ENCODE results near the gene MLKL.

MLKL gene

DNA sequence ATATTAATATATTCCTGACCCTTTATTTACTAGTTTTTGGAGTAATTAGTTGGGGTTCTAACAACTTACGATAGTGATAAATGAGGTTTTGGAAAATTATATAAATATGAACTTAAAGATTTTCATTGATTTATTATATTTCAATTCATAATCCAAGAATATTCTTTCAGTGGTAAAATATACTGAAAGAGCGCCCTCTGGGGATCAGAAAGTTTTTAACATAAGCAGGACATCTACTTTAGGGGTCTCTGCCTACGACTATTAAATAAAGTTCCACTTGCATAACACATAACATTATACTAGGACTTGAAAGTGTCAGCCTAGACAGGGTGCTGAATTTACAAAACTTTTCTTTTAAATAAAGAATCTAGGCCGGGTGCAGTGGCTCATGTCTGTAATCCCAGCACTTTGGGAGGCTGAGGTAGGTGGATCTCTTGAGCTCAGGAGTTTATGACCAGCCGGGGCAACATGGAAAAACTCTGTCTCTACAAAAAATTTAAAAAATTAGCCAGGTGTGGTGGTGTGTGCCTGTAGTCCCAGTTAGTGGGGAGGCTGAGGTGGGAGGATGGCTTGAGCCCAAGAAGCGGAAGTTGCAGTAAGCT, 49.6 kb downstream of the MLKL start:
- DNase-seq (ENCODE audit: low read depth), result no peak

DNA sequence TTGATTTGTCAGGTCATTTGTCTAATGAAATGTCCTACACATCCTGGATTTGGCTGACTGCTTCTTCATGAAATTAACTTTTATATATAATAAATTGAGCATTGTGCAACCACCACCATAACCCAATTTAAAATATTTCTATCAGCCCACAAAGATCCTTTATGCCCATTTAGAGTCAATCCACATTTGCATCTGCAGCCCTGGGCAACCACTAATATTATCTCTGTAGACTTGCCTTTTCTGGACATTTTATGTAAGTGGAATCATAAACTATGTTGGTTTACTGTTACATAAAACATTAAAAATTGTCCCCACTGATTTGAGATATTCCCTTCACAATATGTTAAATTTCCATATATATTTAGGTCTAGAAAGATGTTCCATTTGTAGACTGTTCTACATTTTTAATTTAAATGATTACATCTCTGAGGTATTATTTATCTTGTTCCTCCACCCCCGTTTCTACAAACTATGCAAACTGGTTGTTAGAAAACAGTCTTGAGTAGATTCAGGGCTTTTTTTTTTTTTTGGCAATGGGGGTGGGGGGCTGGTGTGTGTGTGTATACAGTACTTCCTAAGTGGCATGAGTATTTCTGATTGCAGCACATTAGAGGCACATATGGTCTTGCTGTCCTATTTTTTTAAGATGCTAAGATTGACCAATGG, 50.7 kb downstream of the MLKL start:
- no peak for DNase-seq (ENCODE audit: low read depth)

DNA sequence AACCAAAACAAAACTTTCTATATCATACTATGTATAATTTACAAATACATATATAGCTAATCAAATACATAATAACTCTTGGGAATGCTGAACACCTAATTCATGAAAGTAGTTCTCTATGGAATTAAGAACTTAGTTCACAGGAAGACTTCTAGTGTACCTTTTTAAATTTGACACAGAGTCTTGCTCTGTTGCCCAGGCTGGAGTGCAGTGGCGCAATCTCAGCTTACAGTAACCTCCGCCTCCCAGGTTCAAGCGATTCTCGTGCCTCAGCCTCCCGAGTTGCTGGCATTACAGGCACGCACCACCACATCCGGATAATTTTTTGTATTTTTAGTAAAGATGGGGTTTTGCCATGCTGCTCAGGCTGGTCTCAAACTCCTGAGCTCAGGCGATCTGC, 58.7 kb downstream of the MLKL start:
- no peak for DNase-seq (ENCODE audit: low read depth)

- DNase-seq (ENCODE audit: low read depth), result no peak
Observed at GRCh38 chr16:74637742-74638453, 62.8 kb downstream of the MLKL start.

GRCh38 chr16:74635303-74635702, 65.4 kb downstream of the MLKL start:
- DNase-seq (ENCODE audit: low read depth), result no peak

DNA sequence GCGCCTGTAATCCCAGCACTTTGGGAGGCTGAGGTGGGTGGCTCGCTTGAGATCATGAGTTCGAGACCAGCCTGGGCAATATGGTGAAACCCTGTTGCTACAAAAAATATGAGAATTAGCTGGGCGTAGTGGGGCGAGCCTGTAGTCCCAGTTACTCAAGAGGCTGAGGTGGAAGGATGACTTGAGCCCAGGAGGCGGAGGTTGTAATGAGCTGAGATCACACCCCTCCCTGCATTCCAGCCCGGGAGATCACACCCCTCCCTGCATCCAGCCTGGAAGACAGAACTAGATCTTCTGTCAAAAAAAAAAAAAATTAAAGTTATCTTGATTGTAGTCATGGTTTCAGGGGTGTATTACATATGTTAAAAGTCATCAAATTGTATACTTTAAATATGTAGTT, 67.0 kb downstream of the MLKL start:
- DNase-seq (ENCODE audit: low read depth), result no peak

DNA sequence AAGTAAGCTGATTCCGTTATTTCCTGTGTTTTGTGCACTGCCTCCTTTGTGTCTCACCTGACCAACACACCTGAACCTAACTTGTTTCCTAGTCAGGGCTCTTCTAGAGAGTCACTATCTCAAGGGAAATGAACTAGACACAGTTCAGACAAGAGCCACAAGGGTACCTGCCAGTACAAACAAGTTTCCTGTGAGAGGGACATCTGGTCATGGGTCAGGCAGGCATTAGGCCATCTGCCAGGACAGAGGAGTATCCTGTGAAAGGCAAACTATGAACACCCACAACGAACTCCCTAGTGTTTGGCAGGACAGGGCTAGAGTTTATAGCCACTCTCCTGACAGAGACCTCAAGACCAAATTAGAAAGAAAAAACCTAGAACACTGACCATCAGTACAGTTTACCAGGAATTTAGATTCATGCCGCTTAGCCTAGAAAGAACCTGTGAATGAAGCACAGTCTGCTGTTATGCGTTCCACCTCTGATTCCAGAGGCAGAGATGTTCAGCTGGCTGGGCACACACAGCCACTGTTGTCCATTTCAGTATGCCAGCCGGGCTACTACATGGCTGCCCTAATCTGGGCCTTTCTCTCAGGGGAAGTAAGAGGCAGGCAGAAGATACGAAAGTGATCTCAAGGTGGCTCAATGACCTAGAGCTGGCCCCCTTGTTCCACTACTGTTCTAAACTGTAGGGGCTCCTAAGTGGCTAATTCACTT, 73.0 kb downstream of the MLKL start:
- no peak for DNase-seq (ENCODE audit: low read depth)

GRCh38 chr16:74626741-74627416, 73.8 kb downstream of the MLKL start:
- DNase-seq (ENCODE audit: low read depth), result no peak

DNA sequence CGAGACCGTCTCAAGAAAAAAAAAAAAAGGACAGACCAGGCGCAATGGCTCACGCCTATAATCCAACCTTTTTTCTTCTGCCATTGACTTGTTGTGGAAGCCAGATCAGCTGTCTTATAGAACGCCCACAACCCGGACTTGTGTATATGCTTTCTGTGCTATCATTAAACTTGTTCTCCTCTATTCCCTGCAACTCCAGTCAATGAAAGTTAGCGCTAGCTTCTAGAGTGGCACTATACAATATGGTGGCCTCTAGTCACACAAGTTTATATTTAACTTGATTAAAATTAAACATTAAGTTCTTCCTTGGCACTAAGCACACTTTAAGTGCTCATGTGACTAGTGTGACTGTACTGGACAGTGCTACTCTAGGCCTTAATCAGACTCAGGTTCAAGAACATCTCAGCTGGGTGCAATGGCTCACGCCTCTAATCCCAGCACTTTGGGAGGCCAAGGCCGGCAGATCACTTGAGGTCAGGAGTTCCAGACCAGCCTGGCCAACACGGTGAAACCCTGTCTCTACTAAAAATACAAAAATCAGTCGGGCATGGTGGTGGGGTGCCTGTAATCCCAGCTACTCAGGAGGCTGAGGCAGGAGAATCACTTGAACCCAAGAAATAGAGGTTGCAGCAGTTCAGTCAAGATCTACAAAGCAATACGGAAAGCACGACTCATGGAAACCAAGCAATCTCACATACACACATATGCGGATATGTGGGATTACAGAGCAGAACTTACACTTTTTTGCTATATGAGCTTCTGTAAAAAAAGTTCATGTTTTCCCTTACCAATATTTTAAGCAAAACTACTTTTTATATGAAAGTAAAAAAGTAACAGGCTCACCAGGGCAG, 74.9 kb downstream of the MLKL start:
- no peak for DNase-seq (ENCODE audit: low read depth)

- DNase-seq (ENCODE audit: low read depth), result no peak
Observed at GRCh38 chr16:74623839-74624235, 76.8 kb downstream of the MLKL start.

- no peak for DNase-seq (ENCODE audit: low read depth)
Observed at GRCh38 chr16:74623214-74623838, 77.3 kb downstream of the MLKL start.

GRCh38 chr16:74622005-74622404, 78.7 kb downstream of the MLKL start:
- no peak for DNase-seq (ENCODE audit: low read depth)
